ENCODE measurements around the gene UQCRFS1.
"Not testable (repeated sequence)": the region's sequence is repeated elsewhere in the genome, so short reads cannot be mapped to it uniquely, and the experiment has no call there.

Gene UQCRFS1

DNA sequence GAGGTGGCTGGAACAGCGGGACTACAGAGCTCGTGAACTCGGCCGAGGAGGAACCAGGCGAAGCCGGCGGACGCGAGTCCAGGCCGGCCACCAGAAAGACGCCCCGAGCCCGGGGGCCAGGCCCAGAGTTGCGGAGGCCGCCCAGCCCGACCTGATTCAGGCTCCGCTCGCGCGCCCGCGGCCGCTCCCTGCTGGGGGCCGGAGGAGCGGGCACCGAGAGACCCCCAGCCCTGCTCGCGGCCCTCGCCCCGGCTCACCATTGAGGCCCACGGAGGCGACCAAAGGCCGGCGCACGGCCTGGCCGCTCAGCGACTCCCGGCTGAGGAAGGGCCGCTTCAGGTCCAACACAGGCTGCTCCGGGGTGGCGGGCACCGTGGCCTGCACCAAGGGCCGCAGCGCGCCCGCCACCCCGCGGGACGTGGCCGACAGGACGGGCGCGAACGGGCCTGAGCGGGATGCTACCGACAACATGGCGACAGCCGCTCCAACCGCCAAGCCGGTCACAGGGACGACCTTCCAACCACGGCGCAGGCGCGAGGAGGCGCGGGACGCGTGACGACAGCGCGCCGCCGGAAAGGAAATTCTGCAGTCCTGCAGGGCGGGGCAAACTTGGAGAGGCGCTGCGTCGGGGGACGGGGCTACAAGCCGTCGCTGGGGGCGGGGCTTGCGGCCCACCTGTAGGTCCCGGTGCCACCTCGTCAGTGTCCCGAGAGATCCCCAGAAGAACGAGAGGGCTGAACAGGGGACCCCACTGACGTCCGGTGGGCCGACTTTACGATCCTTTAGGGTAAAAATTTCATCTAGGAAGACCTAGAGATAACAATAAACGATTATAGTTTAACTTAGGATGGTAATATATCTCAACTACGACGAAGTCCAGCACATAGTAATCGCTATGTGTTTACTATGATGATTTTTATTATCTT, at the start of gene UQCRFS1:
UQCRFS1 (minus strand) TSS at position 504 of the 926 bp plus-strand sequence; CDS start at position 471, 33 bp downstream.
- peaks cover 18% of the 10 kb centered on the region for H3K4me1 ChIP-seq (ENCODE audit: insufficient read depth, low read length)
- H3K27me3 ChIP-seq (ENCODE audit: insufficient read depth, low read length) = no peaks in the 10 kb centered on the region
- peak within 1 kb of the TSS; percentile 96 for H3K9ac ChIP-seq (ENCODE audit: low read depth, low read length)
- peaks cover 9% of the 10 kb centered on the region; the same call in 1 of the 2 replicates for H3K36me3 ChIP-seq (ENCODE audit: insufficient read depth, low read depth, low read length)
- H3K9me3 ChIP-seq (ENCODE audit: insufficient read depth, low read depth, low read length) = no peaks in the 10 kb centered on the region
- H3K27ac ChIP-seq (ENCODE audit: low read length) = peak within 1 kb of the TSS; percentile 27
- H3K4me3 ChIP-seq (ENCODE audit: low read length) = peak within 1 kb of the TSS; percentile 87

GRCh38 chr19:29262085-29262484, 49.1 kb upstream of the UQCRFS1 start:
- no peaks in the 10 kb centered on the region for H3K4me1 ChIP-seq (ENCODE audit: insufficient read depth, low read length)
- H3K9ac ChIP-seq (ENCODE audit: low read depth, low read length) = no peak overlapping the region
- H3K4me3 ChIP-seq (ENCODE audit: low read length) = no peak overlapping the region
- no peaks in the 10 kb centered on the region for H3K27me3 ChIP-seq (ENCODE audit: insufficient read depth, low read length)
- H3K27ac ChIP-seq (ENCODE audit: low read length) = no peak overlapping the region
- H3K36me3 ChIP-seq (ENCODE audit: insufficient read depth, low read depth, low read length) = no peaks in the 10 kb centered on the region
- H3K9me3 ChIP-seq (ENCODE audit: insufficient read depth, low read depth, low read length) = no peaks in the 10 kb centered on the region; the same call in 1 of the 2 replicates

- Histone ChIP-seq H3K9ac (ENCODE audit: low read depth, low read length) (no peak overlapping the region), H3K36me3 (ENCODE audit: insufficient read depth, low read depth, low read length) (no peaks in the 10 kb centered on the region), H3K4me1 (ENCODE audit: insufficient read depth, low read length) (no peaks in the 10 kb centered on the region), H3K4me3 (ENCODE audit: low read length) (no peak overlapping the region), H3K27me3 (ENCODE audit: insufficient read depth, low read length) (no peaks in the 10 kb centered on the region), H3K9me3 (ENCODE audit: insufficient read depth, low read depth, low read length) (no peaks in the 10 kb centered on the region; the same call in 1 of the 2 replicates), H3K27ac (ENCODE audit: low read length) (no peak overlapping the region)
These were observed 47.7 kb upstream of the UQCRFS1 start for GRCh38 chr19:29260477-29261317.

DNA sequence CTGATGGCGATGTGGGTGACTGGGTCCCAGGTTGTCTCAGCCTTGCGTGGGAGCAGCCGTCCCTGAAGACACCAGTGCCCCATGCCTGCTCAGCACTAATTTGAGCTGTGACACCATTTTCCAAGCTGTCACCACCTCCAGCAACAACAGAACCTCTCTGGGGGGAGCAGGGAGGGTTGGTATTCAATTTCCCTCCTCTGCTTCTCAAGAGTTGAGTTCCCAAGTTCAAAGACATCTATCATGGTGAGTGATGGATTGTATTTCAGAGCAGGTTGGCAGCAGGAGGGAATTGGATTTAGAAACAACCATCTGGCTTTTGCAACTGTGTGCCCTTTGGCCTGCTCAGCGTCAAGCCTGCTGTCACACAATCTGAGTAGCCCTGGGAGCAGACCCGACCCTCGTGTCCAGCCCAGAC, 46.9 kb upstream of the UQCRFS1 start:
- H3K27me3 ChIP-seq (ENCODE audit: insufficient read depth, low read length) = no peaks in the 10 kb centered on the region
- no peaks in the 10 kb centered on the region; the same call in 1 of the 2 replicates for H3K9me3 ChIP-seq (ENCODE audit: insufficient read depth, low read depth, low read length)
- no peaks in the 10 kb centered on the region for H3K4me1 ChIP-seq (ENCODE audit: insufficient read depth, low read length)

DNA sequence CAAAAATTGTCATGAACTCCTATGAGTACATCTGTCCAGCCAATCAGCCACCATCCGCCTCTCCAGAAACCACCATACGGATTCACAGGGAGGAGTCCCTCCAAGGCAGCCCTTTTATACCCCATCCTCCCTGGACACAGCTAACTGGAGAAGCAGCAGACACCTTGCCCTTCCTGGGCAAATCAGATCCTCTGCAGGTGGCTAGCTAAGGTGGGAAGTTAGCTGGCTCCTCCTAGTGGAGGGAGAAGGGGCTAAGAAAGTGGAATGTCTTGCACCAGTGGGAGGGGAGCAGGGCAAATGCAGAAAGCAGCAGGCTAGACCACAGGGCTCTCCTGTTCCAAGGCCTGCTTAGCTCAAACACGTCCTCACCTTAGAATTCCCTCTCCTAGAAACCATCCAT, 46.2 kb upstream of the UQCRFS1 start:
- no peaks in the 10 kb centered on the region for H3K4me1 ChIP-seq (ENCODE audit: insufficient read depth, low read length)
- H3K4me3 ChIP-seq (ENCODE audit: low read length) = no peak overlapping the region
- no peaks in the 10 kb centered on the region; the same call in 1 of the 2 replicates for H3K9me3 ChIP-seq (ENCODE audit: insufficient read depth, low read depth, low read length)
- no peak overlapping the region for H3K9ac ChIP-seq (ENCODE audit: low read depth, low read length)
- H3K36me3 ChIP-seq (ENCODE audit: insufficient read depth, low read depth, low read length) = no peaks in the 10 kb centered on the region
- no peak overlapping the region for H3K27ac ChIP-seq (ENCODE audit: low read length)
- no peaks in the 10 kb centered on the region for H3K27me3 ChIP-seq (ENCODE audit: insufficient read depth, low read length)

More for the DNA sequence above, 46.9 kb upstream of the UQCRFS1 start:
- no peak overlapping the region for H3K27ac ChIP-seq (ENCODE audit: low read length)
- H3K4me3 ChIP-seq (ENCODE audit: low read length) = no peak overlapping the region
- H3K9ac ChIP-seq (ENCODE audit: low read depth, low read length) = no peak overlapping the region
- no peaks in the 10 kb centered on the region for H3K36me3 ChIP-seq (ENCODE audit: insufficient read depth, low read depth, low read length)

- H3K4me3 ChIP-seq (ENCODE audit: low read length) = no peak overlapping the region
- H3K9ac ChIP-seq (ENCODE audit: low read depth, low read length) = no peak overlapping the region
- no peaks in the 10 kb centered on the region; the same call in 1 of the 2 replicates for H3K9me3 ChIP-seq (ENCODE audit: insufficient read depth, low read depth, low read length)
- no peaks in the 10 kb centered on the region for H3K27me3 ChIP-seq (ENCODE audit: insufficient read depth, low read length)
- no peaks in the 10 kb centered on the region for H3K36me3 ChIP-seq (ENCODE audit: insufficient read depth, low read depth, low read length)
- H3K4me1 ChIP-seq (ENCODE audit: insufficient read depth, low read length) = no peaks in the 10 kb centered on the region
- H3K27ac ChIP-seq (ENCODE audit: low read length) = no peak overlapping the region
These were observed 43.6 kb upstream of the UQCRFS1 start for GRCh38 chr19:29256516-29256915.

- H3K27me3 ChIP-seq (ENCODE audit: insufficient read depth, low read length) = no peaks in the 10 kb centered on the region
These were observed 43.0 kb upstream of the UQCRFS1 start for GRCh38 chr19:29255912-29256311.

GRCh38 chr19:29255006-29255405, 42.1 kb upstream of the UQCRFS1 start:
- H3K36me3 ChIP-seq (ENCODE audit: insufficient read depth, low read depth, low read length) = no peaks in the 10 kb centered on the region
- no peak overlapping the region for H3K27ac ChIP-seq (ENCODE audit: low read length)
- no peaks in the 10 kb centered on the region for H3K27me3 ChIP-seq (ENCODE audit: insufficient read depth, low read length)
- H3K9me3 ChIP-seq (ENCODE audit: insufficient read depth, low read depth, low read length) = no peaks in the 10 kb centered on the region; the same call in 1 of the 2 replicates
- H3K4me3 ChIP-seq (ENCODE audit: low read length) = no peak overlapping the region
- no peaks in the 10 kb centered on the region for H3K4me1 ChIP-seq (ENCODE audit: insufficient read depth, low read length)
- no peak overlapping the region for H3K9ac ChIP-seq (ENCODE audit: low read depth, low read length)

More at GRCh38 chr19:29255912-29256311, 43.0 kb upstream of the UQCRFS1 start:
- Histone ChIP-seq H3K27ac (ENCODE audit: low read length) (no peak overlapping the region), H3K9me3 (ENCODE audit: insufficient read depth, low read depth, low read length) (no peaks in the 10 kb centered on the region; the same call in 1 of the 2 replicates), H3K4me3 (ENCODE audit: low read length) (no peak overlapping the region), H3K4me1 (ENCODE audit: insufficient read depth, low read length) (no peaks in the 10 kb centered on the region), H3K36me3 (ENCODE audit: insufficient read depth, low read depth, low read length) (no peaks in the 10 kb centered on the region), H3K9ac (ENCODE audit: low read depth, low read length) (no peak overlapping the region)

DNA sequence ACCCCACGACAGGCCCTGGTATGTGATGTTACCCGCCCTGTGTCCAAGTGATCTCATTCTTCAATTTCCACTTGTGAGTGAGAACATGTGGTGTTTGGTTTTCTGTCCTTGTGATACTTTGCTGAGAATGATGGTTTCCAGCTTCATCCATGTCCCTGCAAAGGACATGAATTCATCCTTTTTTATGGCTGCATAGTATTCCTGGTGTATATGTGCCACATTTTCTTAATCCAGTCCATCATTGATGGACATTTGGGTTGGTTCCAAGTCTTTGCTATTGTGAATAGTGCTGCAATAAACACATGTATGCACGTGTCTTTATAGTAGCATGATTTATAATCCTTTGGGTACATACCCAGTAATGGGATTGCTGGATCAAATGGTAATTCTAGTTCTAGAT, 36.8 kb upstream of the UQCRFS1 start:
- H3K4me3 ChIP-seq (ENCODE audit: low read length); H3K9ac ChIP-seq (ENCODE audit: low read depth, low read length); H3K27me3 ChIP-seq (ENCODE audit: insufficient read depth, low read length); H3K9me3 ChIP-seq (ENCODE audit: insufficient read depth, low read depth, low read length); H3K4me1 ChIP-seq (ENCODE audit: insufficient read depth, low read length); H3K36me3 ChIP-seq (ENCODE audit: insufficient read depth, low read depth, low read length); H3K27ac ChIP-seq (ENCODE audit: low read length): not testable (repeated sequence)

- H3K9me3 ChIP-seq (ENCODE audit: insufficient read depth, low read depth, low read length) = no peaks in the 10 kb centered on the region
- H3K9ac ChIP-seq (ENCODE audit: low read depth, low read length) = no peak overlapping the region
- H3K4me3 ChIP-seq (ENCODE audit: low read length) = no peak overlapping the region
- no peaks in the 10 kb centered on the region for H3K4me1 ChIP-seq (ENCODE audit: insufficient read depth, low read length)
- no peak overlapping the region for H3K27ac ChIP-seq (ENCODE audit: low read length)
- no peaks in the 10 kb centered on the region for H3K27me3 ChIP-seq (ENCODE audit: insufficient read depth, low read length)
- H3K36me3 ChIP-seq (ENCODE audit: insufficient read depth, low read depth, low read length) = no peaks in the 10 kb centered on the region
These were observed 35.4 kb upstream of the UQCRFS1 start for GRCh38 chr19:29248332-29248844.

DNA sequence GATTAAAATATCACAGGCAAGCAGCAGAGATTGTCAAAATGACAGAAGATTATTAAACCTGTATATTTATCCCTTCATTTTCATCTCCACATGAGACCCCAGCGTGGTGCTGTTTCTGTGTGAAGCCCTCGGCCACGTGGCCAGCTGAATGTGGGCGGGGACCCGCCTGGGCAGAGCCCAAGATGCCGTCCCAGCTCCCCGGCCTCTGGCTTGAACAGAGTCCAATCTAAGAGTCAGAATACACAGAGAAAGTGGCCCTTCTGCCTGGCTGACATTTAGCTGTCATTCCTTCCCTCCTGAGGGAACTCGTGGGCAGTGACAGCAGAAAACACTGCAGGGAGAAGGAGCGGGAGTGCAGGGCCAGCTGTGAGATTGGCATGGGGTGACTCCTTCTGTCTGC, 34.9 kb upstream of the UQCRFS1 start:
- H3K4me1 ChIP-seq (ENCODE audit: insufficient read depth, low read length) = no peaks in the 10 kb centered on the region
- H3K9ac ChIP-seq (ENCODE audit: low read depth, low read length) = no peak overlapping the region
- H3K27ac ChIP-seq (ENCODE audit: low read length) = no peak overlapping the region
- no peak overlapping the region for H3K4me3 ChIP-seq (ENCODE audit: low read length)
- no peaks in the 10 kb centered on the region for H3K36me3 ChIP-seq (ENCODE audit: insufficient read depth, low read depth, low read length)
- H3K9me3 ChIP-seq (ENCODE audit: insufficient read depth, low read depth, low read length) = no peaks in the 10 kb centered on the region
- H3K27me3 ChIP-seq (ENCODE audit: insufficient read depth, low read length) = no peaks in the 10 kb centered on the region
